GM23338 (cell line): ENCODE data around the gene SND1.

Experiments used
- EZH2 ChIP-seq: fragments of 200-600 bp; sonication (generic); IDR thresholded peaks from one replicate; pipeline ENCODE4 v1.8.0; 2017; ENCODE audit warnings: antibody characterized with exemption, mild to moderate bottlenecking, low read depth; ENCODE audit not compliant: unreplicated experiment
- EZH2phosphoT487 ChIP-seq: fragments of 200-600 bp; sonication (generic); IDR thresholded peaks from one replicate; pipeline ENCODE4 v1.8.1; 2018; ENCODE audit warnings: antibody characterized with exemption; ENCODE audit not compliant: unreplicated experiment
- JUNB ChIP-seq: IDR thresholded peaks from one replicate; pipeline ENCODE4 v1.6.1; 2016; ENCODE audit warnings: antibody characterized with exemption; ENCODE audit not compliant: unreplicated experiment
- POLR2AphosphoS5 ChIP-seq: IDR thresholded peaks from 2 replicates; pipeline ENCODE4 v1.6.1; 2016; ENCODE audit warnings: antibody characterized with exemption, low read depth
- ZNF114 ChIP-seq: fragments of 250-450 bp; sonication (Bioruptor Pico); IDR thresholded peaks from 2 replicates; pipeline ENCODE4 v1.5.0; 2020; ENCODE audit warnings: mild to moderate bottlenecking, moderate library complexity
- TF ChIP-seq, protein P1 (sequence below), 2 experiments: fragments of 200-600 bp in 1 of 2; sonication (generic) in 1 of 2; conservative IDR thresholded peaks; 2 replicates each; pipeline versions ENCODE4 v1.5.1 to v1.6.1; 2016 to 2017; ENCODE audit warnings: antibody characterized with exemption in 2 of 2, low read depth in 2 of 2, mild to moderate bottlenecking in 2 of 2, moderate library complexity in 1 of 2
- TF ChIP-seq, protein P2 (sequence below): IDR thresholded peaks from 2 replicates; pipeline ENCODE4 v1.6.1; 2016; ENCODE audit warnings: antibody characterized with exemption

DNA sequence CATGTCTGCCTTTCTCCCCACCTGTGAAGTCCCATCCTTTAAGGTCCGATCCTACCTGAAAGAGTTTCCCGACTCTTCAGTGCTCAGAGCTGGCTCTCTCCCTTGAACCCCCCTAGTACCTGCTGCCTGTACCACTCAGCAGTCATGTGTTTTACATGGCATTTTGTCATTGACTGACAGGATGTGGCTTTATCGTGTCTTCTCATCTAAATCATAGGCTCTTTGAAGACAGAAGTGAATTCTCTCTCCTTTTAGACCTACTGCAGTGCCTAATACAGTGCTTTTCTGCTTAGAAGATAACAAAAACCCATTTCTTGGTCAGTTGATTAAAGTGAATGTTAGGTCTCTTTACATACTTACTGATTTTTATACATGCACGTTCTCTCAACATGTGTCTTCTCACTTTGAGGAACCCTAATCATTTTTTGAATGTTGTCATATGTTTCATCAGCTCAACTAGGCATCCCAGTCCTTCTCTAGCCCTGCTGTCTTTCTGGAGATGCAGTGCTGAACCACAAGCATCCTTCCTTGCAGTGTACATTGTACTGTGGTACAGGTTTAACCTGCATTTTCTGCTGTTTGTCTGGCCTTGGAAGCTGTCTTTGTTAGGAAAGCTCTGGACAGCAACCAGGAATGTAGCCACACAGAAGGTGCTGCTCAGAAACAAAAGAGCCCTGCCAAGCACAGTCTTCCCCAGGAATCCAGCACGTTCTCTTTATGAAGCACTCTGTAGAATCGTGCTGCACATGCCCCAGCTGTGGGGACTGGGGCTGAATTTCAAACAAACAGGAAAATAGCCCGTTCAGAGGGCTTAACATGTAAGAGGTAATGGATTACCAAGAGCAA is 407.4 kb downstream of the SND1 start:
- TF ChIP-seq, protein P1, sequence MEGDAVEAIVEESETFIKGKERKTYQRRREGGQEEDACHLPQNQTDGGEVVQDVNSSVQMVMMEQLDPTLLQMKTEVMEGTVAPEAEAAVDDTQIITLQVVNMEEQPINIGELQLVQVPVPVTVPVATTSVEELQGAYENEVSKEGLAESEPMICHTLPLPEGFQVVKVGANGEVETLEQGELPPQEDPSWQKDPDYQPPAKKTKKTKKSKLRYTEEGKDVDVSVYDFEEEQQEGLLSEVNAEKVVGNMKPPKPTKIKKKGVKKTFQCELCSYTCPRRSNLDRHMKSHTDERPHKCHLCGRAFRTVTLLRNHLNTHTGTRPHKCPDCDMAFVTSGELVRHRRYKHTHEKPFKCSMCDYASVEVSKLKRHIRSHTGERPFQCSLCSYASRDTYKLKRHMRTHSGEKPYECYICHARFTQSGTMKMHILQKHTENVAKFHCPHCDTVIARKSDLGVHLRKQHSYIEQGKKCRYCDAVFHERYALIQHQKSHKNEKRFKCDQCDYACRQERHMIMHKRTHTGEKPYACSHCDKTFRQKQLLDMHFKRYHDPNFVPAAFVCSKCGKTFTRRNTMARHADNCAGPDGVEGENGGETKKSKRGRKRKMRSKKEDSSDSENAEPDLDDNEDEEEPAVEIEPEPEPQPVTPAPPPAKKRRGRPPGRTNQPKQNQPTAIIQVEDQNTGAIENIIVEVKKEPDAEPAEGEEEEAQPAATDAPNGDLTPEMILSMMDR (conservative IDR thresholded peaks at IDR 0.05; ENCODE audit: low read depth in 2 of 2), result no peak
- TF ChIP-seq, protein P2, sequence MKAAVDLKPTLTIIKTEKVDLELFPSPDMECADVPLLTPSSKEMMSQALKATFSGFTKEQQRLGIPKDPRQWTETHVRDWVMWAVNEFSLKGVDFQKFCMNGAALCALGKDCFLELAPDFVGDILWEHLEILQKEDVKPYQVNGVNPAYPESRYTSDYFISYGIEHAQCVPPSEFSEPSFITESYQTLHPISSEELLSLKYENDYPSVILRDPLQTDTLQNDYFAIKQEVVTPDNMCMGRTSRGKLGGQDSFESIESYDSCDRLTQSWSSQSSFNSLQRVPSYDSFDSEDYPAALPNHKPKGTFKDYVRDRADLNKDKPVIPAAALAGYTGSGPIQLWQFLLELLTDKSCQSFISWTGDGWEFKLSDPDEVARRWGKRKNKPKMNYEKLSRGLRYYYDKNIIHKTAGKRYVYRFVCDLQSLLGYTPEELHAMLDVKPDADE, result no peak
- TF ChIP-seq EZH2phosphoT487, result no peak
- no peak for TF ChIP-seq EZH2
- TF ChIP-seq ZNF114, result no peak
- no peak for TF ChIP-seq POLR2AphosphoS5
- no peak for TF ChIP-seq JUNB
